WTC11 (cell line): ENCODE measurements around the gene PDF. TPM values are rescaled to one million over a fixed set of nuclear protein-coding genes. Genes with fewer than 3 reads are reported as not detected.
A peak's percentile ranks its signal among the peaks of the same experiment; 100 is the strongest.

Experiments
- ATAC-seq: fragments of 200-7000 bp; cut with Tn5 transposase; 2 replicates; pipeline ENCODE4 v1.10.0; 2021; ENCODE audit warnings: mild to moderate bottlenecking, moderate library complexity
- CTCF ChIA-PET: fragments of 300-600 bp; sonication (Branson Sonifier 250); formaldehyde crosslinking; loops from one replicate; lab custom pipeline; 2021; ENCODE audit warnings: antibody characterized with exemption; lab: Charles Lee
- POLR2A ChIA-PET: fragments of 350-600 bp; sonication (Branson Sonifier 250); formaldehyde crosslinking; loops from one replicate; lab custom pipeline; 2021; ENCODE audit warnings: antibody characterized with exemption; lab: Charles Lee
- DNase-seq: peaks from one replicate; pipeline ENCODE4 v3.0.0; 2021; ENCODE audit warnings: low spot score
- H3K27ac Mint-ChIP-seq: 2 replicates; pipeline ENCODE4 v1.8.0; 2021; ENCODE audit warnings: mixed read lengths
- H3K27me3 Mint-ChIP-seq: 2 replicates; pipeline ENCODE4 v1.8.0; 2021; ENCODE audit warnings: low read depth, mild to moderate bottlenecking, moderate library complexity, mixed read lengths
- H3K36me3 Mint-ChIP-seq: 2 replicates; pipeline ENCODE4 v1.8.0; 2021; ENCODE audit warnings: mixed read lengths
- H3K4me1 Mint-ChIP-seq: 2 replicates; pipeline ENCODE4 v1.8.0; 2022; ENCODE audit warnings: mixed read lengths
- H3K4me3 Mint-ChIP-seq: 2 replicates; pipeline ENCODE4 v1.8.0; 2021; ENCODE audit warnings: mild to moderate bottlenecking, moderate library complexity, mixed read lengths
- H3K9me3 Mint-ChIP-seq: 2 replicates; pipeline ENCODE4 v1.8.0; 2021; ENCODE audit warnings: mixed read lengths
- ATF1 ChIP-seq: sonication (generic); formaldehyde crosslinking; IDR thresholded peaks from 2 replicates; pipeline ENCODE4 v1.8.1; 2023; ENCODE audit warnings: mild to moderate bottlenecking, moderate library complexity, missing genetic modification reagents
- CTCF ChIP-seq: fragments of 200-600 bp; IDR thresholded peaks from 2 replicates; pipeline ENCODE4 v1.8.0; 2022; ENCODE audit warnings: antibody characterized with exemption
- GABPB1 ChIP-seq: sonication (generic); formaldehyde crosslinking; IDR thresholded peaks from 2 replicates; pipeline ENCODE4 v1.8.1; 2023; ENCODE audit warnings: mild to moderate bottlenecking, missing genetic modification reagents
- GTF2I ChIP-seq: fragments of 250-450 bp; sonication (Bioruptor Pico); conservative IDR thresholded peaks from 2 replicates; pipeline ENCODE4 v1.4.0; 2021; ENCODE audit warnings: mild to moderate bottlenecking
- HMGA2 ChIP-seq: fragments of 250-450 bp; sonication (Bioruptor Pico); IDR thresholded peaks from 2 replicates; pipeline ENCODE4 v1.4.0; 2021; ENCODE audit warnings: mild to moderate bottlenecking, moderate library complexity
- PRRX2 ChIP-seq: fragments of 250-450 bp; sonication (Bioruptor Pico); IDR thresholded peaks from 2 replicates; pipeline ENCODE4 v1.8.0; 2021; ENCODE audit warnings: mild to moderate bottlenecking
- SP1 ChIP-seq: sonication (generic); formaldehyde crosslinking; conservative IDR thresholded peaks from 2 replicates; pipeline ENCODE4 v1.8.1; 2022; ENCODE audit warnings: missing genetic modification reagents
- TP53 ChIP-seq: sonication (generic); formaldehyde crosslinking; IDR thresholded peaks from 2 replicates; pipeline ENCODE4 v1.8.1; 2023; ENCODE audit warnings: mild to moderate bottlenecking, missing genetic modification reagents
- ZNF121 ChIP-seq: sonication (generic); formaldehyde crosslinking; IDR thresholded peaks from 2 replicates; pipeline ENCODE4 v1.8.0; 2023; ENCODE audit warnings: missing genetic modification reagents
- ZNF263 ChIP-seq: sonication (generic); formaldehyde crosslinking; IDR thresholded peaks from 2 replicates; pipeline ENCODE4 v1.8.1; 2022; ENCODE audit warnings: low read depth, mild to moderate bottlenecking, moderate library complexity, missing genetic modification reagents
- ZNF317 ChIP-seq: sonication (generic); formaldehyde crosslinking; IDR thresholded peaks from 2 replicates; pipeline ENCODE4 v1.8.1; 2023; ENCODE audit warnings: low read depth, mild to moderate bottlenecking, moderate library complexity, missing genetic modification reagents, borderline replicate concordance
- ZNF396 ChIP-seq: fragments of 250-450 bp; sonication (Bioruptor Pico); IDR thresholded peaks from 2 replicates; pipeline ENCODE4 v1.8.0; 2021; ENCODE audit warnings: mild to moderate bottlenecking, moderate library complexity, borderline replicate concordance
- ZNF416 ChIP-seq: fragments of 250-450 bp; sonication (Bioruptor Pico); IDR thresholded peaks from 2 replicates; pipeline ENCODE4 v1.9.0; 2021; ENCODE audit warnings: mild to moderate bottlenecking, inconsistent platforms
- ZNF425 ChIP-seq: fragments of 250-450 bp; sonication (Bioruptor Pico); conservative IDR thresholded peaks from 2 replicates; pipeline ENCODE4 v1.9.0; 2021; ENCODE audit warnings: mild to moderate bottlenecking
- ZNF532 ChIP-seq: fragments of 250-450 bp; sonication (Bioruptor Pico); IDR thresholded peaks from 2 replicates; pipeline ENCODE4 v1.9.0; 2021; ENCODE audit warnings: mild to moderate bottlenecking, borderline replicate concordance
- ZSCAN18 ChIP-seq: fragments of 250-450 bp; sonication (Bioruptor Pico); IDR thresholded peaks from 2 replicates; pipeline ENCODE4 v2.1.2; 2022; ENCODE audit warnings: mild to moderate bottlenecking, moderate library complexity
- total RNA-seq: library from RNA; stranded (reverse); gene quantifications from 3 replicates; pipeline ENCODE4 v1.2.3, GENCODE V29; 2021
- TF ChIP-seq, protein P1 (sequence below): sonication (generic); formaldehyde crosslinking; IDR thresholded peaks from 2 replicates; pipeline ENCODE4 v1.8.0; 2022; ENCODE audit warnings: mild to moderate bottlenecking, missing genetic modification reagents
- TF ChIP-seq, protein P2 (sequence below): sonication (generic); formaldehyde crosslinking; IDR thresholded peaks from 2 replicates; pipeline ENCODE4 v1.8.1; 2022; ENCODE audit warnings: mild to moderate bottlenecking, missing genetic modification reagents, moderate library complexity, borderline replicate concordance

PDF gene
- total RNA-seq, 1 experiment from 2014 or later = 28.2 TPM

DNA sequence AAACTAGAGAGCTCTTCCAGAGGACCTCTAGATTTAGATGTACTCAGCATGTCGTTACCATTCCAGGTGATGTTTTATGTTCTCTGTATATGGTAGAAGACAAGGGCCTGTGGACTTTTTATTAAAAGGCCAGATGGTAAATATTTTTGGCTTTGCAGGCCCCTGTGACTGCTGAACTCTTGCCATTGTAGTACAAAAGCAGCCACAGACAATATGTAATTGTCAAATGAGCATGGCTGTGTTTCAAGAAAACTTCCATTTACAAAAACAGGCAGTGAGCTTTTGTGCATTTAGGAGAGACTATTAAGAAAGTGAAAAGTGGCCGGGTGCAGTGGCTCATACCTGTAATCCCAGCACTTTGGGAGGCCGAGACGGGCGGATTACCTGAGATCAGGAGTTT, 13.8 kb upstream of the PDF start (continued):
- TF ChIP-seq, protein P1, sequence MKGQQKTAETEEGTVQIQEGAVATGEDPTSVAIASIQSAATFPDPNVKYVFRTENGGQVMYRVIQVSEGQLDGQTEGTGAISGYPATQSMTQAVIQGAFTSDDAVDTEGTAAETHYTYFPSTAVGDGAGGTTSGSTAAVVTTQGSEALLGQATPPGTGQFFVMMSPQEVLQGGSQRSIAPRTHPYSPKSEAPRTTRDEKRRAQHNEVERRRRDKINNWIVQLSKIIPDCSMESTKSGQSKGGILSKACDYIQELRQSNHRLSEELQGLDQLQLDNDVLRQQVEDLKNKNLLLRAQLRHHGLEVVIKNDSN (CRISPR knock-in tag) = no peak

- Mint-ChIP-seq H3K4me3 (peak overlapping the region; percentile 98), H3K27me3 (no peaks in the 10 kb centered on the region), H3K36me3 (peaks cover 41% of the 10 kb centered on the region), H3K4me1 (peaks cover 18% of the 10 kb centered on the region), H3K9me3 (no peaks in the 10 kb centered on the region), H3K27ac (peak overlapping the region; percentile 99)
- no peak for ATAC-seq
- CTCF ChIA-PET = no interaction called here
- POLR2A ChIA-PET = interaction anchor here (0.9 to 1.3 kb wide), 2 partner anchors 10 to 12 kb away, joined by 3 read pairs; partner anchors contain the start of gene PDF
- TF ChIP-seq GABPB1 (CRISPR knock-in tag) = no peak
- no peak for TF ChIP-seq ZNF416 (CRISPR knock-in tag)
- no peak for TF ChIP-seq SP1
- TF ChIP-seq ATF1 (CRISPR knock-in tag) = no peak
- no peak for TF ChIP-seq ZSCAN18 (CRISPR knock-in tag)
- TF ChIP-seq, all 79 proteins: peak for 0
- DNase-seq = no peak
Observed at GRCh38 chr16:69340095-69340644, 9.8 kb upstream of the PDF start.

DNA sequence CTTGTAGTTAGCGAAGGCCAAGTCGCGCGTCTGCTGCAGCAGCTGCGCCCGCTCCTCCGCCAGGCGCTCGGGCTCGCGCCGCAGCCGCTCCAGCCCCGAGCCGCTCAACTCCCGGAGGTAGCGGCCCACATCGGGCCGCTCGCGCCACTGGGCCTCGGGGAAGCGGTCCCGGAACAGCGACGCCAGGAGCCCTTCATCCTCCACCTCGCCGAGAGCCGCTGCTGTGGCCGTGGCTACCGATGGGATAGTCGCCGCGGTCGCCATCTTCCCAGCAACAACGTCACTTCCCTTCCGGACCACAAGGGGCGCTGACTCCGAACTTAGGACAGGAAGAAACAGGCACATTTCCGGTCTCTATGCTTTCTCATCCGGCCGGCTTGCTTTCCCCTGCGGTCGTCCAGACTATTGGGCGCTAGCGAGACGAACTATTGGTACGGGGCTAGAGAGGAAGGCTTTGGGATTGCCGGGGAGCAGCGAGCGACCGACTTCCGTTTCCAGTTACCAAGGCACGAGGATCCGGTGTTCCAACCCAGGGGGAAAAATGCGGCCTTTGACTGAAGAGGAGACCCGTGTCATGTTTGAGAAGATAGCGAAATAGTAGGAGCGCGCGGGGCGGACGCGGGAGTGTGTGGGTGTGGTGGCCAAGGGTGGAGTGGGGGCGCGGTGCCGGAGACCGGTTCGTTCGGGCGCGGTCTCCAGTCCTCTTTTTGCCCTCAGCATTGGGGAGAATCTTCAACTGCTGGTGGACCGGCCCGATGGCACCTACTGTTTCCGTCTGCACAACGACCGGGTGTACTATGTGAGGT, 9.1 kb upstream of the PDF start, which contains the start of the genes COG8 and NIP7:
Gene COG8, minus strand, starts transcription at position 276 of the 806 bp plus-strand sequence. Its CDS starts 12 bp downstream, at position 264.
Gene NIP7, plus strand, starts transcription at position 484 of the 806 bp plus-strand sequence. Its CDS starts 58 bp downstream, at position 542.
- CTCF ChIA-PET = interaction anchor here (0.6 kb wide), 1 partner anchor 10 kb away, joined by 3 read pairs; no protein-coding TSS in a partner anchor
- POLR2A ChIA-PET = interaction anchor here (0.7 to 1.3 kb wide), 4 partner anchors 8 to 11 kb away, joined by 3 to 5 read pairs (median 4); partner anchors contain the start of gene PDF
- TF ChIP-seq, protein P2, sequence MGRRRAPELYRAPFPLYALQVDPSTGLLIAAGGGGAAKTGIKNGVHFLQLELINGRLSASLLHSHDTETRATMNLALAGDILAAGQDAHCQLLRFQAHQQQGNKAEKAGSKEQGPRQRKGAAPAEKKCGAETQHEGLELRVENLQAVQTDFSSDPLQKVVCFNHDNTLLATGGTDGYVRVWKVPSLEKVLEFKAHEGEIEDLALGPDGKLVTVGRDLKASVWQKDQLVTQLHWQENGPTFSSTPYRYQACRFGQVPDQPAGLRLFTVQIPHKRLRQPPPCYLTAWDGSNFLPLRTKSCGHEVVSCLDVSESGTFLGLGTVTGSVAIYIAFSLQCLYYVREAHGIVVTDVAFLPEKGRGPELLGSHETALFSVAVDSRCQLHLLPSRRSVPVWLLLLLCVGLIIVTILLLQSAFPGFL = 0 out of 2 replicates have a peak, but pooled peaks have one; percentile 5
- TF ChIP-seq ZNF425 (CRISPR knock-in tag) (no peak), TP53 (CRISPR knock-in tag) (peak; percentile 83), GTF2I (CRISPR knock-in tag) (no peak), ZNF396 (CRISPR knock-in tag) (no peak), ZNF532 (CRISPR knock-in tag) (no peak), ZNF317 (CRISPR knock-in tag) (no peak), PRRX2 (CRISPR knock-in tag) (no peak), ZNF121 (CRISPR knock-in tag) (no peak), ZNF263 (CRISPR knock-in tag) (no peak), SP1 (peak; percentile 53; the same call in 1 of the 2 replicates), HMGA2 (CRISPR knock-in tag) (no peak), CTCF (peak; percentile 89)

More for the DNA sequence above, 9.1 kb upstream of the PDF start, which contains the start of the genes COG8 and NIP7:
- peak within 1 kb of the TSS; percentile 98 for H3K4me3 Mint-ChIP-seq
- H3K4me1 Mint-ChIP-seq = peaks cover 18% of the 10 kb centered on the region
- peak; percentile 99 for ATAC-seq
- no peaks in the 10 kb centered on the region for H3K9me3 Mint-ChIP-seq
- H3K27me3 Mint-ChIP-seq = no peaks in the 10 kb centered on the region
- peak within 1 kb of the TSS; percentile 99 for H3K27ac Mint-ChIP-seq
- peak; percentile 97 for DNase-seq
- H3K36me3 Mint-ChIP-seq = peaks cover 47% of the 10 kb centered on the region
